PC-3 (cell line): ENCODE results near the gene GRIK5. TPM values are rescaled to one million over a fixed set of nuclear protein-coding genes. Genes with fewer than 3 reads are reported as not detected.

Source experiments
- ATAC-seq: fragments of 200-7000 bp; cut with Tn5 transposase; 2 replicates; pipeline ENCODE4 v1.9.1; 2020; ENCODE audit warnings: mild to moderate bottlenecking, moderate library complexity
- Bru-seq: library from RNA; stranded (reverse); fragments of 400-500 nt; gene quantifications from one replicate; lab custom pipeline; 2021; lab: Mats Ljungman, UMichigan
- BruChase-seq, 2 experiments: library from RNA; stranded (reverse); fragments of 400-500 nt; gene quantifications; one replicate each; lab custom pipeline; 2021; lab: Mats Ljungman, UMichigan
- BruUV-seq: library from RNA; stranded (reverse); fragments of 400-500 nt; replicated peaks from 2 replicates; lab custom pipeline; 2021; lab: Mats Ljungman, UMichigan
- CTCF ChIA-PET: fragments of 300-600 bp; sonication (Branson Sonifier 250); formaldehyde crosslinking; loops from one replicate; lab custom pipeline; 2022; ENCODE audit warnings: antibody characterized with exemption; lab: Charles Lee
- POLR2A ChIA-PET: fragments of 300-600 bp; sonication (Branson Sonifier 250); formaldehyde crosslinking; loops from one replicate; lab custom pipeline; 2022; ENCODE audit warnings: antibody characterized with exemption; ENCODE audit not compliant: unreplicated experiment; lab: Charles Lee
- DNase-seq: peaks from one replicate; pipeline ENCODE4 v3.0.0-alpha.2; 2015
- H2AFZ ChIP-seq: fragments of 300-600 bp; sonication (generic); 2 replicates; pipeline ENCODE4 v1.6.0; 2016; ENCODE audit warnings: antibody characterized with exemption, low read length
- H3F3A ChIP-seq: fragments of 300-600 bp; sonication (generic); one replicate; pipeline ENCODE4 v1.6.0; 2017; ENCODE audit warnings: antibody characterized with exemption, low read length, control low read depth, mild to moderate bottlenecking; ENCODE audit not compliant: unreplicated experiment
- H3K27ac ChIP-seq: fragments of 300-600 bp; sonication (generic); 2 replicates; pipeline ENCODE4 v1.5.1; 2016; ENCODE audit warnings: mild to moderate bottlenecking, low read length
- H3K27me3 ChIP-seq: fragments of 300-600 bp; sonication (generic); 2 replicates; pipeline ENCODE4 v1.6.1; 2016; ENCODE audit warnings: low read length, mixed read lengths
- H3K36me3 ChIP-seq: fragments of 300-600 bp; sonication (generic); 2 replicates; pipeline ENCODE4 v1.6.1; 2016; ENCODE audit warnings: low read depth, mixed run types, low read length, mixed read lengths
- H3K4me1 ChIP-seq: fragments of 300-600 bp; sonication (generic); 2 replicates; pipeline ENCODE4 v1.5.1; 2016; ENCODE audit warnings: low read length; ENCODE audit not compliant: insufficient read depth
- H3K4me2 ChIP-seq: fragments of 300-600 bp; sonication (generic); 2 replicates; pipeline ENCODE4 v1.6.0; 2016; ENCODE audit warnings: low read length
- H3K4me3 ChIP-seq: fragments of 300-600 bp; sonication (generic); 2 replicates; pipeline ENCODE4 v1.5.1; 2016; ENCODE audit warnings: mild to moderate bottlenecking, low read length, mixed read lengths
- H3K79me2 ChIP-seq: fragments of 300-600 bp; sonication (generic); 2 replicates; pipeline ENCODE4 v1.6.1; 2017; ENCODE audit warnings: low read length, mixed read lengths
- H3K9ac ChIP-seq: fragments of 300-600 bp; sonication (generic); 2 replicates; pipeline ENCODE4 v1.6.0; 2016; ENCODE audit warnings: mild to moderate bottlenecking, low read length
- H3K9me2 ChIP-seq: fragments of 300-600 bp; sonication (generic); replicated peaks from 2 replicates; pipeline ENCODE4 v1.6.1; 2016; ENCODE audit warnings: mixed run types, low read length, mixed read lengths
- H3K9me3 ChIP-seq: fragments of 300-600 bp; sonication (generic); 2 replicates; pipeline ENCODE4 v1.6.1; 2016; ENCODE audit warnings: low read length, mixed read lengths
- H4K20me1 ChIP-seq: fragments of 300-600 bp; sonication (generic); 2 replicates; pipeline ENCODE4 v1.6.1; 2016; ENCODE audit warnings: low read length, mixed read lengths
- CTCF ChIP-seq: fragments of 300-600 bp; sonication (generic); conservative IDR thresholded peaks from 2 replicates; pipeline ENCODE4 v1.5.1; 2017; ENCODE audit warnings: antibody characterized with exemption, low read depth, mild to moderate bottlenecking, low read length
- EZH2 ChIP-seq: fragments of 300-600 bp; sonication (generic); IDR thresholded peaks from one replicate; pipeline ENCODE4 v1.6.1; 2017; ENCODE audit warnings: antibody characterized with exemption, mild to moderate bottlenecking, low read length; ENCODE audit not compliant: unreplicated experiment
- EZH2phosphoT487 ChIP-seq: fragments of 300-600 bp; sonication (generic); IDR thresholded peaks from 2 replicates; pipeline ENCODE4 v1.6.1; 2018; ENCODE audit warnings: mild to moderate bottlenecking, antibody characterized with exemption, low read length, borderline replicate concordance
- intact Hi-C: fragments of 100-400 bp; cut with micrococcal nuclease; formaldehyde crosslinking; loops from 2 replicates; pipeline ENCODE4 v1.9.0; 2023
- long read RNA-seq: library from polyadenylated mRNA; unstranded; transcript quantifications from one replicate; pipeline ENCODE4 v2.0.0, GENCODE V29; 2021; ENCODE audit not compliant: unreplicated experiment
- total RNA-seq: library from RNA; depleted of rRNA; stranded (reverse); fragments of >200 nt; gene quantifications from 2 replicates; pipeline ENCODE4 v1.2.3, GENCODE V29; 2014; rRNA removed

The GRIK5 gene
- 0.12 TPM in 1 of 2 replicates, not detected in the other for total RNA-seq
- percentile 13 among the genes with signal in this experiment for Bru-seq, nascent RNA
- BruChase-seq, experiment 1, labeled RNA remaining after a 6-hour chase: percentile 18 among the genes with signal in this experiment
- BruChase-seq, experiment 2, labeled RNA remaining after a 2-hour chase: percentile 9 among the genes with signal in this experiment
- long read RNA-seq, partial matches to known transcripts: 0 of 1 reads
- long read RNA-seq, other reads (novel, unspliced or antisense): 1 of 1 reads

GRCh38 chr19:42069619-42070351 is at the start of gene GRIK5:
Gene GRIK5, minus strand, starts transcription at chr19:42070206. Its CDS starts 4,436 bp downstream, at chr19:42065770.
- no peaks in the 10 kb centered on the region for H3K27me3 ChIP-seq
- DNase-seq: no peak
- no peak for ATAC-seq
- no peak within 1 kb of the TSS for H3K27ac ChIP-seq
- intact Hi-C loops: no loop called here
- no peak within 1 kb of the TSS for H3K4me2 ChIP-seq
- no peaks in the 10 kb centered on the region; the same call in 1 of the 2 replicates for H3K4me1 ChIP-seq
- H2AFZ ChIP-seq: no peak within 1 kb of the TSS
- no peak within 1 kb of the TSS for H3K4me3 ChIP-seq
- ChIA-PET CTCF (no interaction called here), POLR2A (no interaction called here)
- H3K9me3 ChIP-seq: no peaks in the 10 kb centered on the region
- H3K79me2 ChIP-seq: no peaks in the 10 kb centered on the region
- no peaks in the 10 kb centered on the region for H3K9me2 ChIP-seq
- BruUV-seq: no TSS peak
- H3K36me3 ChIP-seq: no peaks in the 10 kb centered on the region
- TF ChIP-seq EZH2: no peak
- TF ChIP-seq EZH2phosphoT487: no peak
- TF ChIP-seq CTCF: no peak
- no peaks in the 10 kb centered on the region for H4K20me1 ChIP-seq
- no peak within 1 kb of the TSS for H3K9ac ChIP-seq
- no peaks in the 10 kb centered on the region for H3F3A ChIP-seq

GRCh38 chr19:42117076-42117475 is 47.1 kb upstream of the GRIK5 start:
- H3K4me1 ChIP-seq: peaks cover 42% of the 10 kb centered on the region
- H3K27me3 ChIP-seq: no peaks in the 10 kb centered on the region
- no peaks in the 10 kb centered on the region for H3K79me2 ChIP-seq
- CTCF ChIA-PET: no interaction called here
- no peaks in the 10 kb centered on the region for H3K36me3 ChIP-seq
- H3K4me3 ChIP-seq: no peak overlapping the region
- no TSS peak for BruUV-seq
- TF ChIP-seq CTCF (no peak), EZH2 (no peak), EZH2phosphoT487 (no peak)
- POLR2A ChIA-PET: no interaction called here
- H3K4me2 ChIP-seq: no peak overlapping the region
- ATAC-seq: no peak
- H2AFZ ChIP-seq: no peak overlapping the region
- H4K20me1 ChIP-seq: no peaks in the 10 kb centered on the region
- no peaks in the 10 kb centered on the region for H3F3A ChIP-seq
- H3K9me2 ChIP-seq: no peaks in the 10 kb centered on the region
- H3K9me3 ChIP-seq: no peaks in the 10 kb centered on the region
- H3K27ac ChIP-seq: no peak overlapping the region
- intact Hi-C loops: no loop called here
- H3K9ac ChIP-seq: no peak overlapping the region
- no peak for DNase-seq
